Kasumi-1 (cell line): ENCODE measurements around the gene APOE.

Experiments
- DNase-seq, 2 experiments: peaks; one replicate each; lab custom pipeline; 2025; lab: John Stamatoyannopoulos, UW

APOE gene

DNA sequence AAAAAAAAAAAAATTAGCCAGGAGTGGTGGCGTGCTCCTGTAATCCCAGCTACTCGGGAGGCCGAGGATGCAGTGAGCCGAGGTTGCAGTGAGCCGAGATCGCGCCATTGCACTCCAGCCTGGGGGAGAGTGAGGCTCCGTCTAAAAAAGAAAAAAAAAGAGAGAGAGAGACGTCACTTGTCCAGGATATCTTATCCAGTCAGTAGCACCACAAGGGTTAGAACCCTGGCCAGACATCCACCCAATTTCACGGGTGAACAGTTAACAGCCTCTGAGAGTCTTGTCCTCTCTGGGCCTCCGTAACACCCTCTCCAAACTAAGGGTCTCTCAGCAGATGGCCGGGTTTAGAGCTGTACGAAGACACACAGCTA is 48.7 kb downstream of the APOE start:
- DNase-seq, result no peak

- DNase-seq, result peak; percentile 95 to 96
These were observed 49.3 kb downstream of the APOE start, which contains the start of gene CLPTM1 for GRCh38 chr19:44954649-44955504. Gene CLPTM1, plus strand, starts transcription at chr19:44955380. Its CDS starts 16 bp downstream, at chr19:44955396.

DNA sequence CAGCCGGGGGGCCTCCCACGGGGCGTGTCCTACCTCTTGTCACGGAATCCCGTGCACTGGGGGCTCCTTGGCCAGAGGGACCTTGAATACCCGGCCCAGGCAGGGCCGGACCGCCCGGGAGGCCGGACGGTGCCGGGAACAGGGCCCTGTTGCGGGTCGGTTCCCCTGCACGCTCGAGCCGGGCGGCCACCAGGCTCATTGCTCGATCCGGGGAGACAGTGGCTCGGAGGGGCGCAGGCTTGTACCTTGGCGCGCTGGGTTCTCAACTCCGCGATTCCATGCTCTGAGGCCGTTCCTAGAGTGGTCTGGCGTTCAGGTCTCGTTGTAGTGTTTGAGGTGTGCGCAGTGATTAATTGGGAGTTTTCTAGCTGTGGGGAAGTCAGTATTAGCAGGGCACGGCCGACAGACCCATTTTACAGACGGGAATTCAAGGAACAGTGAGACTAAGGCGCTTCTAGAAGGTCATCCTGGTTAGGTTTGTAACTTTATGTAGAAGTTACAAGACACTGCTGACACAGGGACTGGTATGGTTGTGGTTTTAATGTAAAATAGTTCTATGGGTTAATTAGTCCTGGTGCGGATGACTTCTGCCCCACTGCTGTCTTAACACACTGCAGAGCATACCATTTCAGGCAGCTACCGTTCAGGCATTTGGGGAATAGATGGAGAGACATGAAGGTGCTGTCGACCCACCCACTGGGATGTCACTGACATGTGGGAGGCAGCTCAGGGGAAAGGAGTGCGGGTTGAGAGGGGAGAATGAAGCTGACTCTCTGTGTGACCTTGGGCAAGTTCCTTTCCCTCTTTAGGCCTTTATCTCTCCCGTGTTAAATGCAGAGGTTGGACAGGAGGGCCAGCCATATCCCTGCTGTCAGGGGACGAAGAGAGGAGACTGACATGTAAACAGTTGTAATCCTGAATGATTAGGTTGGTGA is 50.2 kb downstream of the APOE start:
- peak in 1 of 2 experiments; percentile 15 for DNase-seq

DNA sequence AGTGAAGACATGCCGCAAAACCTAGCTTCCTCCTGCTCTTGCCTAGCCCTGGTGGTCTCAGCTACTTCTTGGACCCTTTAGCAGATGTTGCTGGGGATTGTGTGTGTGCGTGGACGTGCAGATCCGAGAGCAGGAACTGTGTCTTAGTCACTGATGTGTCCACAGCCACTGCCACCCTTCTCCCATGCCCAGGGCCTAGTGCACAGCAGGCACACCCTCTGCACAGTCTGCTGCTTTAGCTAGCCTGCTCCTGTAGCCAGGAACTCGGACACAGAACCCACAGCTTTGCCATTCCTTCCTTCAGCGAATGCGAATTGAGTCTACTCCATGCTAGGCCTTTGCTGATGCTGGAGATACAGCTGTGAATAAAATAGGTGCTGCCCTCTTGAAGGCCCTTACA is 51.9 kb downstream of the APOE start:
- DNase-seq, result no peak

DNA sequence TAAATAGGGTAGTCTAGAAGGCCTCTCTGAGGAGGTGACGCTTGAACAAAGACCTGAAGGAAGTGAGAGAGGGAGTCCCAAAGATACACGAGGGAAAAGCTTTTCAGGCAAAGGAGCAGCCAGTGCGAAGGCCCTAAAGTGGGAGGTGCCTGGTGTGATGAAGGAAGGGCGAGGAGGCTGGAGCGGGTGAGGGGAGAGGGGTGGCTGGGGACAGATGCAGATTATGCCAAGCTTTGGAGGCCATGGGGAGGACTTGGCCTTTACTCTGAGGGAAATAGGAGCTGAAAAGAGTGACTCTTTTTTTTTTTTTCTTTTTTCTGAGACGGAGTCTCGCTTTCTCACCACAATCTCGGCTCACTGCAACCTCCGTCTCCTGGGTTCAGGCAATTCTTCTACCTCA is 52.5 kb downstream of the APOE start:
- no peak for DNase-seq
